Hepatocyte (in vitro differentiated cells): ENCODE results near the gene PDZK1IP1. TPM values are rescaled to one million over a fixed set of nuclear protein-coding genes. Genes with fewer than 3 reads are reported as not detected.
"Not testable (repeated sequence)": the region's sequence is repeated elsewhere in the genome, so short reads cannot be mapped to it uniquely, and the experiment has no call there.

Experiments used
- DNase-seq: peaks from one replicate; pipeline ENCODE4 v3.0.0-alpha.2; 2016; ENCODE audit warnings: low spot score
- H2AFZ ChIP-seq: fragments of 200-600 bp; sonication (generic); 2 replicates; pipeline ENCODE4 v1.6.0; 2016; ENCODE audit warnings: antibody characterized with exemption, mild to moderate bottlenecking
- H3K27ac ChIP-seq: fragments of 200-600 bp; sonication (generic); 2 replicates; pipeline ENCODE4 v1.5.1; 2016; ENCODE audit warnings: mild to moderate bottlenecking
- H3K27me3 ChIP-seq: fragments of 200-600 bp; sonication (generic); 2 replicates; pipeline ENCODE4 v1.6.1; 2016
- H3K36me3 ChIP-seq: fragments of 200-600 bp; sonication (generic); replicated peaks from 2 replicates; pipeline ENCODE4 v1.5.1; 2016; ENCODE audit warnings: low read depth; ENCODE audit not compliant: insufficient read depth
- H3K4me1 ChIP-seq: fragments of 200-600 bp; sonication (generic); 2 replicates; pipeline ENCODE4 v1.5.1; 2016; ENCODE audit warnings: mild to moderate bottlenecking, moderate library complexity; ENCODE audit not compliant: insufficient read depth
- H3K4me2 ChIP-seq: fragments of 200-600 bp; sonication (generic); 2 replicates; pipeline ENCODE4 v1.6.0; 2016
- H3K4me3 ChIP-seq: fragments of 200-600 bp; sonication (generic); 2 replicates; pipeline ENCODE4 v1.5.1; 2016; ENCODE audit warnings: mild to moderate bottlenecking
- H3K79me2 ChIP-seq: fragments of 200-600 bp; sonication (generic); 2 replicates; pipeline ENCODE4 v1.6.0; 2017; ENCODE audit warnings: mild to moderate bottlenecking
- H3K9me2 ChIP-seq: fragments of 200-600 bp; sonication (generic); replicated peaks from 2 replicates; pipeline ENCODE4 v1.6.0; 2017; ENCODE audit warnings: mild to moderate bottlenecking; ENCODE audit not compliant: insufficient read depth
- H3K9me3 ChIP-seq: fragments of 200-600 bp; sonication (generic); 2 replicates; pipeline ENCODE4 v1.5.1; 2016; ENCODE audit warnings: low read depth, mild to moderate bottlenecking
- H4K20me1 ChIP-seq: fragments of 200-600 bp; sonication (generic); 2 replicates; pipeline ENCODE4 v1.6.0; 2016; ENCODE audit warnings: mild to moderate bottlenecking; ENCODE audit not compliant: insufficient read depth, poor library complexity, severe bottlenecking
- EZH2 ChIP-seq: fragments of 200-600 bp; sonication (generic); IDR thresholded peaks from 2 replicates; pipeline ENCODE4 v1.6.1; 2016; ENCODE audit warnings: antibody characterized with exemption, mild to moderate bottlenecking, borderline replicate concordance
- EZH2phosphoT487 ChIP-seq: fragments of 200-600 bp; sonication (generic); IDR thresholded peaks from one replicate; pipeline ENCODE4 v1.6.1; 2018; ENCODE audit warnings: antibody characterized with exemption, mild to moderate bottlenecking, low read depth, moderate library complexity; ENCODE audit not compliant: unreplicated experiment, severe bottlenecking
- WGBS: methylation state at CpG from one replicate; pipeline ENCODE4 v1.1.6; 2016; ENCODE audit warnings: low lambda C conversion rate; ENCODE audit errors: missing lambda C conversion rate; 5-methylcytosine and 5-hydroxymethylcytosine counted together
- polyA plus RNA-seq: library from polyadenylated mRNA; unstranded; fragments of >200 nt; fragmentation: Nextera tagmentation; extraction: Ambion mirVana; gene quantifications from 2 replicates; pipeline ENCODE4 v1.2.1, GENCODE V29; 2016
- total RNA-seq: library from RNA; depleted of rRNA; stranded (reverse); fragments of >200 nt; gene quantifications from 2 replicates; pipeline ENCODE4 v1.2.3, GENCODE V29; 2014
- TF ChIP-seq, protein P1 (sequence below): fragments of 200-600 bp; sonication (generic); IDR thresholded peaks from 2 replicates; pipeline ENCODE4 v1.5.1; 2016; ENCODE audit warnings: antibody characterized with exemption, mild to moderate bottlenecking; ENCODE audit not compliant: poor library complexity

PDZK1IP1 gene
- total and polyA plus RNA-seq, 2 experiments from 2014 or later, result 0.37 to 0.71 TPM

DNA sequence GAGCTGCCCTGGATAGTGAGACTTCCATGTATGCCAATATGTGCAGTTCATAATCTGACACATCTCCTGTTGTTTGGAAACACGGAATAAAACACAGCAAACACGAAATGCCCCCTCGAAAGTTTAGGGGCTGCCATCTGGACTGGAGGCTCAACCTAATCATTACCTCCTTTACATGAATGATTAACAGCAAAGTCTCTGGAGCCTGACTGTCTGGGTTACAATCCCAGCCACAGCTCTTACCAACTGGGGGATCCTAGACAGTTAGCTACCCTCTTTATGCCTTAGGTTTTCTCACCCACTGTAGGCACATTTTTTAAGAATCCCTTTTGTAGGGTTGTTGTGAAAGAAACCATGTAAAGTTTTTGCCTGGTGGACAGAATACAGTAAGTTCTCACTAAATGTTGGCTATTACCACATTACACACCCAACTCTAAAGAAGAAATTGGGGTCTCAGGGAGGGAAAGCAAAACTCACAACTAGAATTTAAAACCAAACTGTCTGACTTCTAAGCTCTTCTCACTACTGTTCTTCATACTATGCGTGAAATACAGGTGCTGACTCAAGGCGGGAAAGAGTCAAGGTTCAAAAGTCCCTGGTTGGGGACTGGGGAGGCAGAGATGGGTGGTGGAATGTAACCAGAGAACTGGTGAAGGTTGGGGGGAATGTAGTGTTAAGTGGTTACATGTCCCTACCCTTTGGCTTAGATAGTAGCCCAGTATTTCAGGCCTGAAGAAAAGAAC is 28.4 kb downstream of the PDZK1IP1 start:
- WGBS, result 61% methylated on average over 5 of the region's 5 CpGs
- H4K20me1 ChIP-seq, result no peaks in the 10 kb centered on the region

DNA sequence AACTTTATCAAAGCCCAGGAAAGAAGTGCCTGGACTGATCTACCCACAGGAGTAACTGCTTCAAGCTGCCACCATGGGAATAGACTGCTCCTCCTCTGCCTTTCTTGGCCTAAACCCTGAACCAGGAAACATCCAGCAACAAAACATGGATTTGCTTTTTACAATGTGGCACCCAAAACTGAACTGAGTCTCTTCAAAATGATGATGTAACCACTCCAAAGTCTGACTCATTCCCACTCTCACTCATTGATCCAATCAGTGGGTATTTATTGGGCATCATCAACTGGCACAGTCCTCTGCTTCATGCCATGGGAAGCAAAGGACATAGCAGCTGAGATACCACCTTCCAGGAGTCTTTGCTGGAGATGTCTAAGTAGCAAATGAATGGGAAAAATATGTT is 29.1 kb downstream of the PDZK1IP1 start:
- DNase-seq, result no peak
- Histone ChIP-seq H3K9me2 (no peaks in the 10 kb centered on the region), H3K4me1 (no peaks in the 10 kb centered on the region), H3K4me2 (no peak overlapping the region), H4K20me1 (no peaks in the 10 kb centered on the region), H3K79me2 (no peaks in the 10 kb centered on the region), H3K36me3 (no peaks in the 10 kb centered on the region), H3K27me3 (no peaks in the 10 kb centered on the region), H3K27ac (no peak overlapping the region), H2AFZ (no peak overlapping the region), H3K9me3 (no peaks in the 10 kb centered on the region), H3K4me3 (no peak overlapping the region)
- no peak for TF ChIP-seq EZH2phosphoT487

More for the DNA sequence above, 28.4 kb downstream of the PDZK1IP1 start:
- no peak overlapping the region for H3K4me3 ChIP-seq
- no peaks in the 10 kb centered on the region for H3K4me1 ChIP-seq
- DNase-seq, result no peak
- H2AFZ ChIP-seq, result no peak overlapping the region
- H3K36me3 ChIP-seq, result no peaks in the 10 kb centered on the region
- no peaks in the 10 kb centered on the region for H3K9me2 ChIP-seq
- no peaks in the 10 kb centered on the region for H3K27me3 ChIP-seq
- H3K27ac ChIP-seq, result no peak overlapping the region
- H3K9me3 ChIP-seq, result no peaks in the 10 kb centered on the region
- no peaks in the 10 kb centered on the region for H3K79me2 ChIP-seq
- no peak overlapping the region for H3K4me2 ChIP-seq
- TF ChIP-seq, protein P1, sequence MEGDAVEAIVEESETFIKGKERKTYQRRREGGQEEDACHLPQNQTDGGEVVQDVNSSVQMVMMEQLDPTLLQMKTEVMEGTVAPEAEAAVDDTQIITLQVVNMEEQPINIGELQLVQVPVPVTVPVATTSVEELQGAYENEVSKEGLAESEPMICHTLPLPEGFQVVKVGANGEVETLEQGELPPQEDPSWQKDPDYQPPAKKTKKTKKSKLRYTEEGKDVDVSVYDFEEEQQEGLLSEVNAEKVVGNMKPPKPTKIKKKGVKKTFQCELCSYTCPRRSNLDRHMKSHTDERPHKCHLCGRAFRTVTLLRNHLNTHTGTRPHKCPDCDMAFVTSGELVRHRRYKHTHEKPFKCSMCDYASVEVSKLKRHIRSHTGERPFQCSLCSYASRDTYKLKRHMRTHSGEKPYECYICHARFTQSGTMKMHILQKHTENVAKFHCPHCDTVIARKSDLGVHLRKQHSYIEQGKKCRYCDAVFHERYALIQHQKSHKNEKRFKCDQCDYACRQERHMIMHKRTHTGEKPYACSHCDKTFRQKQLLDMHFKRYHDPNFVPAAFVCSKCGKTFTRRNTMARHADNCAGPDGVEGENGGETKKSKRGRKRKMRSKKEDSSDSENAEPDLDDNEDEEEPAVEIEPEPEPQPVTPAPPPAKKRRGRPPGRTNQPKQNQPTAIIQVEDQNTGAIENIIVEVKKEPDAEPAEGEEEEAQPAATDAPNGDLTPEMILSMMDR, result no peak
- TF ChIP-seq EZH2phosphoT487, result no peak
- no peak for TF ChIP-seq EZH2

DNA sequence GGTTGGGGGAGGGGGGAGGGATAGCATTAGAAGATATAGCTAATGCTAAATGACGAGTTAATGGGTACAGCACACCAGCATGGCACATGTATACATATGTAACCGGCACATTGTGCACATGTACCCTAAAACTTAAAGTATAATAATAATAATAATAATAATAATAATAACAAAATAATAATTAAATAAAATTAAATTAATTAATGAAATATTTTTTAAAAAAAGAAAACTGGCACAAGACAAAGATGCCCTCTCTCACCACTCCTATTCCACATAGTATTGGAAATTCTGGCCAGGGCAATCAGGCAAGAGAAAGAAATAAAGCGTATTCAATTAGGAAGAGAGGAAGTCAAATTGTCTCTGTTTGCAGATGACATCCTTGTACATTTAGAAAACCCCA is 31.9 kb downstream of the PDZK1IP1 start:
- not testable (repeated sequence) for H3K9me3 ChIP-seq, H3K4me1 ChIP-seq, H3K79me2 ChIP-seq, H3K4me2 ChIP-seq, H3K36me3 ChIP-seq, DNase-seq, H2AFZ ChIP-seq, H4K20me1 ChIP-seq, H3K9me2 ChIP-seq, H3K27me3 ChIP-seq, H3K27ac ChIP-seq, H3K4me3 ChIP-seq
- 93% methylated on average over 3 of the region's 3 CpGs for WGBS

DNA sequence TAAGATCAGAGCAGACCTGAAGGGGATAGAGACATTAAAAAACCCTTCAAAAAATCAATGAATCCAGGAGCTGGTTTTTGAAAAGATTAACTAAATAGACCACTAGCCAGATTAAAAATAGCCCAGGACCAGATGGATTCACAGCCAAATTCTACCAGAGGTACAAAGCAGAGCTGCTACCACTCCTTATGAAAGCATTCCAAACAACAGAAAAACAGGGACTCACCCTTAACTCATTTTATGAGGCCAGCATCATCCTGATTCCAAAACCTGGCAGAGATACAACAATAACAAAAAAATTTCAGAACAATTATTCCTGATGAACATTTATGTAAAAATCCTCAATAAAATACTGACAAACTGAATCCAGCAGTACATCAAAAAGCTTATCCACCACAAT is 33.4 kb downstream of the PDZK1IP1 start:
- H3K27me3 ChIP-seq, H4K20me1 ChIP-seq, H3K36me3 ChIP-seq, H3K9me2 ChIP-seq, H3K4me1 ChIP-seq, H2AFZ ChIP-seq, H3K4me3 ChIP-seq, DNase-seq, H3K79me2 ChIP-seq, H3K4me2 ChIP-seq, H3K9me3 ChIP-seq, H3K27ac ChIP-seq: not testable (repeated sequence)

DNA sequence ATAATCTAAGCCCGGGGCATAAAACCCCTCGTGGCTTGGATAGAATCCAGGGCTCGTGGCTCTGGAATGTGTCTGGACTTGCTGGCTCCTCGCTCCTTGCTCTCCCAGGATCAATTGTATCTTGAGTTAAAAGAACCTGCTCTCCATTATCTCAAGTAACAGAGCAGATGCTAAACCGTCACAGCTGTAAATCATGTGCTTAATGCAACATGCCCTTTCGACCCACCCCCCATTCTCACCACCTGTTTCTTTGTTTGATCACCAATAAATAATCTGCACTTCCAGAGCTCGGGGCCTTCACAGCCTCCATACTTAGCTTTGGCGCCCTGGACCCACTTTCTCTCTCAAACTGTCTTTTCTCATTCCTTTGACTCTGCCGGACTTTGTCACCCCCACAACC is 40.7 kb downstream of the PDZK1IP1 start:
- H3K27ac ChIP-seq, H3K4me3 ChIP-seq, H3K36me3 ChIP-seq, H3K27me3 ChIP-seq, DNase-seq, H3K9me2 ChIP-seq, H3K79me2 ChIP-seq, H4K20me1 ChIP-seq, H2AFZ ChIP-seq, H3K4me2 ChIP-seq, H3K9me3 ChIP-seq, H3K4me1 ChIP-seq: not testable (repeated sequence)
- WGBS, result 32% methylated on average over 9 of the region's 9 CpGs
